HFF-Myc (cell line): ENCODE measurements around the gene ROPN1B.

ENCODE experiments used
- DNase-seq: peaks from one replicate; pipeline ENCODE4 v3.0.0-alpha.2; 2011; ENCODE audit warnings: low read depth; ENCODE audit errors: extremely low read depth
- H3K4me3 ChIP-seq: replicated peaks from 2 replicates; pipeline ENCODE4 v1.5.1; 2011; ENCODE audit warnings: low read depth, mild to moderate bottlenecking, control low read depth, low read length
- CTCF ChIP-seq: IDR thresholded peaks from 2 replicates; pipeline ENCODE4 v1.5.1; 2012; ENCODE audit warnings: mild to moderate bottlenecking, low read depth, low read length, control low read depth; ENCODE audit errors: missing control alignments

The ROPN1B gene

GRCh38 chr3:126028096-126028495 is 59.1 kb downstream of the ROPN1B start:
- DNase-seq: no peak
- no peak overlapping the region for H3K4me3 ChIP-seq
- no peak for TF ChIP-seq CTCF

- DNase-seq: no peak
- TF ChIP-seq CTCF: no peak
- no peak overlapping the region for H3K4me3 ChIP-seq
Observed at GRCh38 chr3:126029241-126029640, 60.3 kb downstream of the ROPN1B start.

GRCh38 chr3:126030455-126030854 is 61.5 kb downstream of the ROPN1B start:
- DNase-seq: no peak
- no peak overlapping the region for H3K4me3 ChIP-seq
- TF ChIP-seq CTCF: no peak

GRCh38 chr3:126031981-126032471 is 63.0 kb downstream of the ROPN1B start:
- TF ChIP-seq CTCF: no peak
- no peak for DNase-seq
- H3K4me3 ChIP-seq: no peak overlapping the region
